ENCODE data around the gene CES1.
"Not testable (repeated sequence)": the region's sequence is repeated elsewhere in the genome, so short reads cannot be mapped to it uniquely, and the experiment has no call there.

Gene CES1

GRCh38 chr16:55753145-55753631, 79.7 kb downstream of the CES1 start:
- H3K4me3 Mint-ChIP-seq: peak overlapping the region; percentile 45
- H3K27ac Mint-ChIP-seq: peak overlapping the region; percentile 98
- H3K9me3 Mint-ChIP-seq: peaks cover 37% of the 10 kb centered on the region
- H3K4me1 Mint-ChIP-seq (ENCODE audit: low read depth): peaks cover 20% of the 10 kb centered on the region
- H3K36me3 Mint-ChIP-seq (ENCODE audit: low read depth): peaks cover 26% of the 10 kb centered on the region
- H3K27me3 Mint-ChIP-seq (ENCODE audit: low read depth): not testable (repeated sequence)
